ENCODE results near the gene BTBD6.
"Not testable (repeated sequence)": the region's sequence is repeated elsewhere in the genome, so short reads cannot be mapped to it uniquely, and the experiment has no call there.

The BTBD6 gene

GRCh38 chr14:105294142-105294597 lies 45.8 kb downstream of the BTBD6 start:
- DNase-seq (ENCODE audit: low spot score), result no peak

GRCh38 chr14:105297311-105297710 lies 49.0 kb downstream of the BTBD6 start:
- DNase-seq (ENCODE audit: low spot score), result not testable (repeated sequence)

- DNase-seq (ENCODE audit: low spot score), result no peak
Observed at GRCh38 chr14:105299654-105300541, 51.6 kb downstream of the BTBD6 start.
